ENCODE results near the gene TAL1.

Gene TAL1

DNA sequence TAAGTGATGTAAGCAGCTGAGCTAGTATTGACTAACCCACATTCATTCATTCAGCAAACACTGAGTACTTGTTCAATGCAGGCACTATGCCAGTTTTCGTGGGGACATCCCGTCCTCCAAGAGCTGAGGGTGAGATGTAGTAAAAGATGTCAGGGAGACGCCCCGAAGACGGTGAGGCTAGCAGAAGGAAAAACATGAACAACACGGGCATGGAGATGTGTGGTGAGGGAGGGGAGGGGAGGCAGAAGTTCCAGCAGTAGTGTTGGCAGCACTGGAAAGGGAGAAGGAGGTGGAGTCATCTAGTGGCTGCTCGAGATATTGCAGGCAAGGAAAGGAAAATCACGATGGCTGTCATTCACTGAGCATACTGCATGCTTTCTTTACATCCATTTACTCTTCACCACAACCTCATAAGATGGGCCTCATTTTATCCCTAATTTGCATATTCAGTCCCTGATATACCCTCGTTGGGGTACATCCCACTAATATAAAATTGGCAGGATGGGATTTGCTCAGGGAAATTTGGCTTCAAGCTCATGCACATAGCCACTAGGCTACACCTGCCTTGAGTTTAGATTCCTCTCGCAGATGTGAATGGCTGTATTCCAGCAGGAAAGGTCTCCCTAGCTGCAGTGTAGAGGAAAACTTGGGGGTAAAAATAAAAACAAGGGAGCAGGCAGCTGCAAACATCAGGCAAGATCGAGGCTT is 56.6 kb downstream of the TAL1 start:
- peak; percentile 79 for DNase-seq (ENCODE audit: low read depth, low spot score)

- no peak for DNase-seq (ENCODE audit: low read depth, low spot score)
These were observed 57.4 kb downstream of the TAL1 start for GRCh38 chr1:47174656-47175020.

DNA sequence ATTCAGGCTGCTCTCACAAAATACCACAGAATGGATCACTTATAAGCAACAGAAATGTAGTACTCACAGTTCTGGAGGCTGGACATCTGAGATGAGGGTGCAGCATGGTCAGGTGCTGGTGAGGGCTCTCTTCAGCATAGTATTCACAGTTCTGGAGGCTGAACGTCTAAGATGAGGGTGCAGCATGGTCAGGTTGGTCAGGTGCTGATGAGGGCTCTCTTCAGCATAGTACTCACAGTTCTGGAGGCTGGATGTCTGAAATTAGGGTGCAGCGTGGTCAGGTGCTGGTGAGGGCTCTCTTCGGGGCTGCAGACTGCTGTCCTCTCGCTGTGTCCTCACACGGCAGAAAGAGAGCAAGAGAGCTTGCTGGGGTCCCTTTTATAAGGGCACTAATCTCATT is 59.2 kb downstream of the TAL1 start:
- no peak for DNase-seq (ENCODE audit: low read depth, low spot score)

Data from ELF-1 (cell line).